ENCODE measurements around the gene IRF2BP2.

GRCh38 chr1:234618737-234619049, 8.7 kb upstream of the IRF2BP2 start:
- TF ChIP-seq, protein P1, sequence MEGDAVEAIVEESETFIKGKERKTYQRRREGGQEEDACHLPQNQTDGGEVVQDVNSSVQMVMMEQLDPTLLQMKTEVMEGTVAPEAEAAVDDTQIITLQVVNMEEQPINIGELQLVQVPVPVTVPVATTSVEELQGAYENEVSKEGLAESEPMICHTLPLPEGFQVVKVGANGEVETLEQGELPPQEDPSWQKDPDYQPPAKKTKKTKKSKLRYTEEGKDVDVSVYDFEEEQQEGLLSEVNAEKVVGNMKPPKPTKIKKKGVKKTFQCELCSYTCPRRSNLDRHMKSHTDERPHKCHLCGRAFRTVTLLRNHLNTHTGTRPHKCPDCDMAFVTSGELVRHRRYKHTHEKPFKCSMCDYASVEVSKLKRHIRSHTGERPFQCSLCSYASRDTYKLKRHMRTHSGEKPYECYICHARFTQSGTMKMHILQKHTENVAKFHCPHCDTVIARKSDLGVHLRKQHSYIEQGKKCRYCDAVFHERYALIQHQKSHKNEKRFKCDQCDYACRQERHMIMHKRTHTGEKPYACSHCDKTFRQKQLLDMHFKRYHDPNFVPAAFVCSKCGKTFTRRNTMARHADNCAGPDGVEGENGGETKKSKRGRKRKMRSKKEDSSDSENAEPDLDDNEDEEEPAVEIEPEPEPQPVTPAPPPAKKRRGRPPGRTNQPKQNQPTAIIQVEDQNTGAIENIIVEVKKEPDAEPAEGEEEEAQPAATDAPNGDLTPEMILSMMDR (conservative IDR thresholded peaks at IDR 0.05 in 1 of 2, IDR thresholded peaks at IDR 0.05 in 1 of 2; ENCODE audit: low read depth in 1 of 2, low read length in 2 of 2) = no peak
- no peak for TF ChIP-seq EZH2 (IDR thresholded peaks at IDR 0.05; ENCODE audit: low read length, missing control alignments)
